A549 (cell line): ENCODE data around the gene KRTAP4-5. TPM values are rescaled to one million over a fixed set of nuclear protein-coding genes. Genes with fewer than 3 reads are reported as not detected.
"Not testable (repeated sequence)": the region's sequence is repeated elsewhere in the genome, so short reads cannot be mapped to it uniquely, and the experiment has no call there.

Source experiments
- ATAC-seq, 2 experiments: fragments of 200-7000 bp in 1 of 2; fragments of >200 bp in 1 of 2; cut with Nextera tagmentation in 1 of 2; cut with Tn5 transposase in 1 of 2; 3 replicates each; pipeline versions ENCODE4 v1.8.0 to v1.9.1; 2018 to 2020; ENCODE audit warnings: mild to moderate bottlenecking in 1 of 2, moderate library complexity in 1 of 2
- CTCF ChIA-PET: fragments of 300-600 bp; sonication (Branson Sonifier 250); formaldehyde crosslinking; extraction: SDS; loops from one replicate; lab custom pipeline; 2021; ENCODE audit warnings: antibody characterized with exemption, inconsistent platforms; lab: Yijun Ruan, JAX
- POLR2A ChIA-PET: fragments of 350-600 bp; formaldehyde crosslinking; extraction: SDS; loops from one replicate; lab custom pipeline; 2021; ENCODE audit warnings: antibody characterized with exemption, inconsistent platforms; lab: Yijun Ruan, JAX
- DNase-seq, 2 experiments: peaks; one replicate each; pipeline versions ENCODE4 v3.0.0 to v3.0.0-alpha.2; 2011 to 2016; ENCODE audit warnings: low read depth in 1 of 2, low spot score in 1 of 2
- FAIRE-seq: peaks from 2 replicates; lab custom pipeline; 2011; peaks lifted over from hg19 to GRCh38; lab: Jason Lieb, UNC
- H3K27ac ChIP-seq, 2 experiments: fragments of >200 bp; sonication (Bioruptor Twin); formaldehyde crosslinking; 3 replicates each; pipeline ENCODE4 v1.5.1; 2016 to 2017
- H3K4me1 ChIP-seq: fragments of >200 bp; sonication (Bioruptor Twin); formaldehyde crosslinking; 3 replicates; pipeline ENCODE4 v1.6.1; 2016
- H3K4me2 ChIP-seq: fragments of >200 bp; sonication (Bioruptor Twin); formaldehyde crosslinking; 3 replicates; pipeline ENCODE4 v1.6.1; 2016
- H3K4me3 ChIP-seq: fragments of >200 bp; sonication (Bioruptor Twin); formaldehyde crosslinking; 3 replicates; pipeline ENCODE4 v1.5.1; 2016
- H3K9me3 ChIP-seq: fragments of >200 bp; sonication (Bioruptor Twin); formaldehyde crosslinking; 3 replicates; pipeline ENCODE4 v1.6.1; 2016
- CBX2 ChIP-seq: fragments of 200-600 bp; sonication (generic); IDR thresholded peaks from 2 replicates; pipeline ENCODE4 v1.6.1; 2016; ENCODE audit warnings: low read depth, mild to moderate bottlenecking, borderline replicate concordance
- CHD4 ChIP-seq: fragments of 200-600 bp; sonication (generic); IDR thresholded peaks from 2 replicates; pipeline ENCODE4 v1.6.1; 2016; ENCODE audit warnings: antibody characterized with exemption, mild to moderate bottlenecking, borderline replicate concordance
- ESRRA ChIP-seq: fragments of 150-350 bp; IDR thresholded peaks from 2 replicates; pipeline ENCODE4 v1.6.1; 2014; ENCODE audit warnings: mild to moderate bottlenecking, low read length, borderline replicate concordance
- FOSL2 ChIP-seq, 2 experiments: fragments of 450-650 bp in 1 of 2; fragments of >200 bp in 1 of 2; sonication (Bioruptor Twin) in 1 of 2; formaldehyde crosslinking; IDR thresholded peaks; 2 replicates each; pipeline versions ENCODE4 v1.5.0 to v1.6.1; 2016 to 2020; ENCODE audit warnings: mild to moderate bottlenecking in 1 of 2, moderate library complexity in 1 of 2
- FOXS1 ChIP-seq: fragments of 250-450 bp; sonication (Bioruptor Pico); IDR thresholded peaks from 2 replicates; pipeline ENCODE4 v1.5.0; 2020; ENCODE audit warnings: mild to moderate bottlenecking, moderate library complexity
- HDAC2 ChIP-seq: fragments of 200-600 bp; sonication (generic); IDR thresholded peaks from 2 replicates; pipeline ENCODE4 v1.6.1; 2016
- JUN ChIP-seq, 2 experiments: fragments of >200 bp; sonication (Bioruptor Twin); formaldehyde crosslinking; IDR thresholded peaks; 2 replicates in 1 of 2; 3 replicates in 1 of 2; pipeline ENCODE4 v1.6.1; 2016 to 2017
- KDM5A ChIP-seq: fragments of 200-600 bp; sonication (generic); IDR thresholded peaks from 2 replicates; pipeline ENCODE4 v1.6.1; 2016; ENCODE audit warnings: antibody characterized with exemption, mild to moderate bottlenecking
- NFE2L2 ChIP-seq: fragments of 150-350 bp; conservative IDR thresholded peaks from 2 replicates; pipeline ENCODE4 v1.6.1; 2014; ENCODE audit warnings: low read length
- RAD21 ChIP-seq, 2 experiments: fragments of >200 bp in 1 of 2; sonication (Bioruptor Twin) in 1 of 2; formaldehyde crosslinking in 1 of 2; IDR thresholded peaks in 1 of 2; conservative IDR thresholded peaks in 1 of 2; 2 replicates in 1 of 2; 3 replicates in 1 of 2; pipeline ENCODE4 v1.6.1; 2012 to 2018; ENCODE audit warnings: inconsistent platforms in 1 of 2
- RFX5 ChIP-seq: fragments of 450-650 bp; IDR thresholded peaks from 2 replicates; pipeline ENCODE4 v1.7.1; 2014; ENCODE audit warnings: antibody characterized with exemption, mild to moderate bottlenecking, moderate library complexity
- SMC3 ChIP-seq: fragments of >200 bp; sonication (Bioruptor Twin); formaldehyde crosslinking; IDR thresholded peaks from 3 replicates; pipeline ENCODE4 v1.6.1; 2018; ENCODE audit warnings: inconsistent platforms
- TP53 ChIP-seq: fragments of 250-450 bp; sonication (Bioruptor Pico); IDR thresholded peaks from 2 replicates; pipeline ENCODE4 v1.5.0; 2021; ENCODE audit warnings: mild to moderate bottlenecking, moderate library complexity
- ZFP36 ChIP-seq: fragments of 450-650 bp; IDR thresholded peaks from 2 replicates; pipeline ENCODE4 v1.6.1; 2014; ENCODE audit warnings: borderline replicate concordance; ENCODE audit not compliant: partially characterized antibody
- ZNF302 ChIP-seq: fragments of 250-450 bp; sonication (Bioruptor Pico); IDR thresholded peaks from 2 replicates; pipeline ENCODE4 v1.9.0; 2021; ENCODE audit warnings: inconsistent platforms, mild to moderate bottlenecking, moderate library complexity
- ZSCAN20 ChIP-seq: fragments of 250-450 bp; sonication (Bioruptor Pico); IDR thresholded peaks from 2 replicates; pipeline ENCODE4 v1.8.0; 2022; ENCODE audit warnings: mild to moderate bottlenecking, moderate library complexity
- WGBS: methylation state at CpG from one replicate; pipeline ENCODE4 v1.1.6; 2017; ENCODE audit errors: missing lambda C conversion rate; 5-methylcytosine and 5-hydroxymethylcytosine counted together
- polyA plus RNA-seq, 4 experiments: library from polyadenylated mRNA; depleted of rRNA in 3 of 4; stranded (reverse); fragments of >200 nt; fragmentation: RNase III in 1 of 4; extraction: RNeasy Plus Mini Kit Qiagen cat#74134 plus additional on column Dnase treatment in 1 of 4; gene quantifications; 2 replicates in 3 of 4; 3 replicates in 1 of 4; pipeline ENCODE4 v1.2.3, GENCODE V29; 2011 to 2017
- TF ChIP-seq, protein P1 (sequence below): fragments of 450-650 bp; IDR thresholded peaks from 2 replicates; pipeline ENCODE4 v1.6.1; 2014; ENCODE audit warnings: antibody characterized with exemption
- TF ChIP-seq, protein P2 (sequence below): fragments of 200-600 bp; sonication (generic); IDR thresholded peaks from 2 replicates; pipeline ENCODE4 v1.6.1; 2016; ENCODE audit warnings: antibody characterized with exemption, mild to moderate bottlenecking, moderate library complexity
- TF ChIP-seq, protein P3 (sequence below): fragments of 250-450 bp; sonication (Bioruptor Pico); IDR thresholded peaks from 2 replicates; pipeline ENCODE4 v1.5.0; 2021; ENCODE audit warnings: mild to moderate bottlenecking, moderate library complexity, borderline replicate concordance
- TF ChIP-seq, protein P4 (sequence below): fragments of >200 bp; sonication (Bioruptor Twin); formaldehyde crosslinking; IDR thresholded peaks from 3 replicates; pipeline ENCODE4 v1.5.1; 2016

KRTAP4-5 gene
- polyA plus RNA-seq, 2 of the 4 experiments (the other 2 are of a cell fraction) = not detected

DNA sequence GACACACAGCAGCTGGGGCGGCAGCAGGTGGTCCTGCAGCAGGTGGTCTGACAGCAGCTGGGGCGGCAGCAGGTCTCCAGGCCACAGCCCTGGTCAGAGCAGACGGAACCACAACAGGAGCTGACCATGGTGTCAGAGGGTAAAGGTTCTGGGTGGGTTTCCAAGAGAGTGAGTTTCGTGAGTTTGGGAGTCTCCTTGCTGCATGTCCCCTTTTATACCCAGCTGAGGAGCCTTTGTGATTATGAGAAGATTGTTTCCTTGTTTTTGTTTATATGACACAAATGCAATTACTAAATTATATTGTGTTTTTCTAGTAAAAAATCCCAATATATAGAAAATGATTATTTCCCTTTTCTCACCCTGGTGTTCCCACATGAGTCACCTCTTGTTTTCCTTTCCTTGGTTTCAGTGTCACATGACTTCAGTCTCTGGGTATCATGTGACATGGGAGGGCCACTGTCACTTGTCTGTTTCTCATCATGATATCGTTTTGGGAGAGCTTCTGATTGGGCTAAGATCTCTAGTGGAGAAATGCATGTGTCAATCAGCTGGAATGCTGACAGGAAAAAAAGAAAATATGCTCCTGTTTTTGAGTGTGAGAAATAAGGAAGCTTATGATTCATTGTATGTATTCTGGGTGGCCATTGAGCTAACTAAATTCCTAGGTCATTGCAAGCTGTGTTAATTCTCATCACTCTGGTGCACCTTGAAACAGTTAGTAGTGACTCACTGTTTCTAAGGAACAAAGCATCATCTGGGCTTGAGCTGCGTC is 9.1 kb downstream of the KRTAP4-5 start, which contains the start of gene KRTAP4-6:
Gene KRTAP4-6 (minus strand): TSS at position 185 of the 772 bp plus-strand sequence. CDS start 57 bp downstream, at position 128.
- CTCF ChIA-PET = interaction anchor here (0.6 kb wide), 1 partner anchor 11 kb away, joined by 3 read pairs; no protein-coding TSS in a partner anchor
- DNase-seq (peak in 1 of 2 experiments; percentile 46), ATAC-seq (no peak), FAIRE-seq (no peak)
- H3K4me1 ChIP-seq = no peaks in the 10 kb centered on the region
- peaks cover 38% of the 10 kb centered on the region for H3K9me3 ChIP-seq
- TF ChIP-seq HDAC2 = no peak
- no peak for TF ChIP-seq FOSL2 (IDR thresholded peaks at IDR 0.05)
- peak; percentile 39; the same call in 1 of the 2 replicates for TF ChIP-seq FOSL2 (CRISPR knock-in tag; IDR thresholded peaks at IDR 0.05)
- TF ChIP-seq, protein P1, sequence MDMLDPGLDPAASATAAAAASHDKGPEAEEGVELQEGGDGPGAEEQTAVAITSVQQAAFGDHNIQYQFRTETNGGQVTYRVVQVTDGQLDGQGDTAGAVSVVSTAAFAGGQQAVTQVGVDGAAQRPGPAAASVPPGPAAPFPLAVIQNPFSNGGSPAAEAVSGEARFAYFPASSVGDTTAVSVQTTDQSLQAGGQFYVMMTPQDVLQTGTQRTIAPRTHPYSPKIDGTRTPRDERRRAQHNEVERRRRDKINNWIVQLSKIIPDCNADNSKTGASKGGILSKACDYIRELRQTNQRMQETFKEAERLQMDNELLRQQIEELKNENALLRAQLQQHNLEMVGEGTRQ = peak; percentile 86
- WGBS = 60% methylated on average over 6 of the region's 6 CpGs
- H3K4me2 ChIP-seq = no peak within 1 kb of the TSS
- no peak within 1 kb of the TSS for H3K4me3 ChIP-seq
- H3K27ac ChIP-seq = no peak within 1 kb of the TSS
- POLR2A ChIA-PET = no interaction called here

DNA sequence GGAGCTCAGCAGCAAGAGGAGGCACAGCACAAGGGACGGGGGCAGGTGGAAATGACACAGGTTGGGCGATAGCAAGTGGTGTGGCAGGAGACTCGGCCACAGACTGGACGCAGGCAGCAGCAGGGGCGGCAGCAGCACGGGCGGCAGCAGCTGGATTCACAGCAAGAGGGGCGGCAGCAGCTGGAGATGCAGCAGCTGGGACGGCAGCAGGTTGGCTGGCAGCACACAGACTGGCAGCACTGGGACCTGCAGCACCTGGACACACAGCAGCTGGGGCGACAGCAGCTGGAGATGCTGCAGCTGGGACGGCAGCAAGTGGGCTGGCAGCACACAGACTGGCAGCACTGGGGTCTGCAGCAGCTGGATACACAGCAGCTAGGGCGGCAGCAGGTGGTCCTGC is 9.8 kb downstream of the KRTAP4-5 start:
- 68% methylated on average over 11 of the region's 12 CpGs for WGBS
- H3K27ac ChIP-seq, ATAC-seq: not testable (repeated sequence)

DNA sequence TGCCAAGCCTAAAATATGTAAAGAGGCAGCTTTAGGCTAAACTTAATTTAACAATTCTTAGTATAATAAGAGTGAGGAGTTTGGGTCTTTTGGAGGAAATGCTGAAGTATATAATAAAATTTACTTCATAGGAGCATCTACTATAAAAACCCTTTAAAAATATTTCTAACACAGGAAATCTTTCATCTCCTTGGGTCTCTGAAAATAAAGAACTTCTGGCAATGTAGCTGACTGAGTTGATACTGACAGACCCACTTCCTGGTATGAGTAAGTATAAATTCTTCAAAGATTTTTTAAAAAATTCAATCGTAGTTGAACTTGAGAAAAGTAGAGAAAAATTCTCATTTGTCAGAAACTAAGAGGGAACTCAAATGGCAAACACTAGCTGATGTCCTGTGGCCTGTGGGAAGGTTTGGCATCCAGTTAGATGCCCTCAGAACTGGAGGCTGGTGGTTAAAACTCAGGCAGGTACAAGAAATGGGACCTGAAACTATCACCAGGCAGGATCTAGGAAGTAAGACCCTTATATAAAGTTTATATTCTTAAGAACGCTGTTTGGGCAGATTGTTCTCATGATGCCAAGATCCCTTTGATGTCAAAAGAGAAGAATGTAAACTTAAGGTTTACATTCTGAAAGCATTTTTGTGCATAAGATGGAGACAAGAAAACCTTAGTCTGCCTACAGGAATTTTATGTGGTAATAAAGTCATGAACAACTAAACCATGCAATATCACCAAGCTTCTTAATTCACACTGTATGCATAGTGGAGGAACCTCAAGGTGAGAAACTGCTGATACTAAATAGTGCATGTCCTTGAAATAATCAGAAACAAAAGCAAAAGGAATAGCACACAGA is 15.5 kb downstream of the KRTAP4-5 start:
- no peak overlapping the region for H3K4me2 ChIP-seq
- 52% methylated on average over 2 of the region's 2 CpGs for WGBS
- TF ChIP-seq FOXS1 (CRISPR knock-in tag) = no peak
- no peak for TF ChIP-seq RAD21 (conservative IDR thresholded peaks at IDR 0.05 in 1 of 2, IDR thresholded peaks at IDR 0.05 in 1 of 2)
- TF ChIP-seq ZSCAN20 = no peak
- no peak for TF ChIP-seq ESRRA
- TF ChIP-seq KDM5A = no peak
- TF ChIP-seq, protein P2, sequence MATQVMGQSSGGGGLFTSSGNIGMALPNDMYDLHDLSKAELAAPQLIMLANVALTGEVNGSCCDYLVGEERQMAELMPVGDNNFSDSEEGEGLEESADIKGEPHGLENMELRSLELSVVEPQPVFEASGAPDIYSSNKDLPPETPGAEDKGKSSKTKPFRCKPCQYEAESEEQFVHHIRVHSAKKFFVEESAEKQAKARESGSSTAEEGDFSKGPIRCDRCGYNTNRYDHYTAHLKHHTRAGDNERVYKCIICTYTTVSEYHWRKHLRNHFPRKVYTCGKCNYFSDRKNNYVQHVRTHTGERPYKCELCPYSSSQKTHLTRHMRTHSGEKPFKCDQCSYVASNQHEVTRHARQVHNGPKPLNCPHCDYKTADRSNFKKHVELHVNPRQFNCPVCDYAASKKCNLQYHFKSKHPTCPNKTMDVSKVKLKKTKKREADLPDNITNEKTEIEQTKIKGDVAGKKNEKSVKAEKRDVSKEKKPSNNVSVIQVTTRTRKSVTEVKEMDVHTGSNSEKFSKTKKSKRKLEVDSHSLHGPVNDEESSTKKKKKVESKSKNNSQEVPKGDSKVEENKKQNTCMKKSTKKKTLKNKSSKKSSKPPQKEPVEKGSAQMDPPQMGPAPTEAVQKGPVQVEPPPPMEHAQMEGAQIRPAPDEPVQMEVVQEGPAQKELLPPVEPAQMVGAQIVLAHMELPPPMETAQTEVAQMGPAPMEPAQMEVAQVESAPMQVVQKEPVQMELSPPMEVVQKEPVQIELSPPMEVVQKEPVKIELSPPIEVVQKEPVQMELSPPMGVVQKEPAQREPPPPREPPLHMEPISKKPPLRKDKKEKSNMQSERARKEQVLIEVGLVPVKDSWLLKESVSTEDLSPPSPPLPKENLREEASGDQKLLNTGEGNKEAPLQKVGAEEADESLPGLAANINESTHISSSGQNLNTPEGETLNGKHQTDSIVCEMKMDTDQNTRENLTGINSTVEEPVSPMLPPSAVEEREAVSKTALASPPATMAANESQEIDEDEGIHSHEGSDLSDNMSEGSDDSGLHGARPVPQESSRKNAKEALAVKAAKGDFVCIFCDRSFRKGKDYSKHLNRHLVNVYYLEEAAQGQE = no peak
- TF ChIP-seq ZNF302 (CRISPR knock-in tag) = no peak
- TF ChIP-seq TP53 = no peak
- TF ChIP-seq, protein P3, sequence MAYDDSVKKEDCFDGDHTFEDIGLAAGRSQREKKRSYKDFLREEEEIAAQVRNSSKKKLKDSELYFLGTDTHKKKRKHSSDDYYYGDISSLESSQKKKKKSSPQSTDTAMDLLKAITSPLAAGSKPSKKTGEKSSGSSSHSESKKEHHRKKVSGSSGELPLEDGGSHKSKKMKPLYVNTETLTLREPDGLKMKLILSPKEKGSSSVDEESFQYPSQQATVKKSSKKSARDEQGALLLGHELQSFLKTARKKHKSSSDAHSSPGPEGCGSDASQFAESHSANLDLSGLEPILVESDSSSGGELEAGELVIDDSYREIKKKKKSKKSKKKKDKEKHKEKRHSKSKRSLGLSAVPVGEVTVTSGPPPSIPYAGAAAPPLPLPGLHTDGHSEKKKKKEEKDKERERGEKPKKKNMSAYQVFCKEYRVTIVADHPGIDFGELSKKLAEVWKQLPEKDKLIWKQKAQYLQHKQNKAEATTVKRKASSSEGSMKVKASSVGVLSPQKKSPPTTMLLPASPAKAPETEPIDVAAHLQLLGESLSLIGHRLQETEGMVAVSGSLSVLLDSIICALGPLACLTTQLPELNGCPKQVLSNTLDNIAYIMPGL (CRISPR knock-in tag) = no peak
- TF ChIP-seq SMC3 = no peak
- no peak for TF ChIP-seq ZFP36
- TF ChIP-seq, protein P4, sequence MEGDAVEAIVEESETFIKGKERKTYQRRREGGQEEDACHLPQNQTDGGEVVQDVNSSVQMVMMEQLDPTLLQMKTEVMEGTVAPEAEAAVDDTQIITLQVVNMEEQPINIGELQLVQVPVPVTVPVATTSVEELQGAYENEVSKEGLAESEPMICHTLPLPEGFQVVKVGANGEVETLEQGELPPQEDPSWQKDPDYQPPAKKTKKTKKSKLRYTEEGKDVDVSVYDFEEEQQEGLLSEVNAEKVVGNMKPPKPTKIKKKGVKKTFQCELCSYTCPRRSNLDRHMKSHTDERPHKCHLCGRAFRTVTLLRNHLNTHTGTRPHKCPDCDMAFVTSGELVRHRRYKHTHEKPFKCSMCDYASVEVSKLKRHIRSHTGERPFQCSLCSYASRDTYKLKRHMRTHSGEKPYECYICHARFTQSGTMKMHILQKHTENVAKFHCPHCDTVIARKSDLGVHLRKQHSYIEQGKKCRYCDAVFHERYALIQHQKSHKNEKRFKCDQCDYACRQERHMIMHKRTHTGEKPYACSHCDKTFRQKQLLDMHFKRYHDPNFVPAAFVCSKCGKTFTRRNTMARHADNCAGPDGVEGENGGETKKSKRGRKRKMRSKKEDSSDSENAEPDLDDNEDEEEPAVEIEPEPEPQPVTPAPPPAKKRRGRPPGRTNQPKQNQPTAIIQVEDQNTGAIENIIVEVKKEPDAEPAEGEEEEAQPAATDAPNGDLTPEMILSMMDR = no peak
- TF ChIP-seq NFE2L2 = no peak
- no peak for TF ChIP-seq RFX5
- TF ChIP-seq JUN (IDR thresholded peaks at IDR 0.05) = no peak
- no peak for TF ChIP-seq CHD4
- TF ChIP-seq CBX2 = no peak
- TF ChIP-seq, all 56 proteins: peak for 0
- no peak overlapping the region for H3K27ac ChIP-seq
- no peaks in the 10 kb centered on the region for H3K9me3 ChIP-seq
- no peak overlapping the region for H3K4me3 ChIP-seq
- ATAC-seq (no peak), DNase-seq (no peak), FAIRE-seq (peak; percentile 28)
- 0 out of 3 replicates have a peak, but pooled peaks cover 6% of the 10 kb centered on the region for H3K4me1 ChIP-seq
- CTCF ChIA-PET = interaction anchor here (0.7 kb wide), 1 partner anchor 11 kb away, joined by 3 read pairs; no protein-coding TSS in a partner anchor
- POLR2A ChIA-PET = no interaction called here

More for the DNA sequence above, 9.8 kb downstream of the KRTAP4-5 start:
- DNase-seq, POLR2A ChIA-PET, H3K4me2 ChIP-seq, H3K4me3 ChIP-seq, FAIRE-seq, H3K4me1 ChIP-seq: not testable (repeated sequence)
- CTCF ChIA-PET = interaction anchor here (0.6 to 0.7 kb wide), 2 partner anchors 10 to 262 kb away, joined by 3 read pairs; no protein-coding TSS in a partner anchor
- H3K9me3 ChIP-seq = peaks cover 38% of the 10 kb centered on the region
